Caco-2 (cell line): ENCODE measurements around the gene ATG4D. TPM values are rescaled to one million over a fixed set of nuclear protein-coding genes. Genes with fewer than 3 reads are reported as not detected.

Experiments
- BruUV-seq: library from RNA; stranded (reverse); fragments of 400-500 nt; replicated peaks from 2 replicates; lab custom pipeline; 2021; lab: Mats Ljungman, UMichigan
- CTCF ChIA-PET: fragments of 300-600 bp; sonication (Branson Sonifier 250); formaldehyde crosslinking; loops from one replicate; lab custom pipeline; 2022; ENCODE audit warnings: antibody characterized with exemption; lab: Charles Lee
- POLR2A ChIA-PET: fragments of 300-600 bp; sonication (Branson Sonifier 250); formaldehyde crosslinking; loops from one replicate; lab custom pipeline; 2022; ENCODE audit warnings: antibody characterized with exemption; lab: Charles Lee
- DNase-seq, 2 experiments: peaks; one replicate each; pipeline versions ENCODE4 v3.0.0 to v3.0.0-alpha.2; 2020 to 2022
- H3K27me3 ChIP-seq: replicated peaks from 2 replicates; pipeline ENCODE4 v1.6.0; 2011; ENCODE audit warnings: low read length; ENCODE audit not compliant: control insufficient read depth, insufficient read depth
- H3K36me3 ChIP-seq: 2 replicates; pipeline ENCODE4 v1.5.1; 2011; ENCODE audit warnings: low read length; ENCODE audit not compliant: control insufficient read depth, insufficient read depth
- H3K4me1 ChIP-seq: fragments of 250-450 bp; sonication (Bioruptor Pico); 2 replicates; pipeline ENCODE4 v1.5.1; 2020; ENCODE audit warnings: mild to moderate bottlenecking
- H3K4me3 ChIP-seq: 2 replicates; pipeline ENCODE4 v1.5.1; 2011; ENCODE audit warnings: low read depth, mild to moderate bottlenecking, control low read depth, low read length
- H3K9me3 ChIP-seq: fragments of 250-450 bp; sonication (Bioruptor Pico); 2 replicates; pipeline ENCODE4 v1.5.1; 2020; ENCODE audit warnings: mild to moderate bottlenecking, moderate library complexity
- H3K27ac Mint-ChIP-seq: one replicate; pipeline ENCODE4 v1.8.0; 2022; ENCODE audit warnings: mixed read lengths; ENCODE audit not compliant: unreplicated experiment
- H3K27me3 Mint-ChIP-seq: one replicate; pipeline ENCODE4 v1.8.0; 2022; ENCODE audit warnings: mixed read lengths; ENCODE audit not compliant: insufficient read depth, unreplicated experiment
- H3K36me3 Mint-ChIP-seq: one replicate; pipeline ENCODE4 v1.8.0; 2022; ENCODE audit warnings: mild to moderate bottlenecking, mixed read lengths; ENCODE audit not compliant: insufficient read depth, unreplicated experiment
- H3K4me1 Mint-ChIP-seq: one replicate; pipeline ENCODE4 v1.8.0; 2022; ENCODE audit warnings: low read depth, mixed read lengths; ENCODE audit not compliant: unreplicated experiment
- H3K4me3 Mint-ChIP-seq: one replicate; pipeline ENCODE4 v1.8.0; 2022; ENCODE audit warnings: mild to moderate bottlenecking, moderate library complexity, mixed read lengths; ENCODE audit not compliant: unreplicated experiment
- H3K9me3 Mint-ChIP-seq: one replicate; pipeline ENCODE4 v1.8.0; 2022; ENCODE audit warnings: mixed read lengths; ENCODE audit not compliant: unreplicated experiment
- intact Hi-C: fragments of 100-400 bp; cut with micrococcal nuclease; formaldehyde crosslinking; loops from one replicate; pipeline ENCODE4 v1.10.0; 2022; ENCODE audit not compliant: unreplicated experiment
- total RNA-seq: library from RNA; stranded (reverse); gene quantifications from 2 replicates; pipeline ENCODE4 v1.2.3, GENCODE V29; 2022
- TF ChIP-seq, protein P1 (sequence below), 2 experiments: fragments of 200-600 bp in 1 of 2; IDR thresholded peaks; 1 replicate in 1 of 2; 2 replicates in 1 of 2; pipeline versions ENCODE4 v1.5.1 to v1.8.0; 2011 to 2022; ENCODE audit warnings: antibody characterized with exemption in 1 of 2, control low read depth in 1 of 2, inconsistent platforms in 1 of 2, low read depth in 1 of 2, low read length in 1 of 2, mild to moderate bottlenecking in 1 of 2, moderate library complexity in 1 of 2; ENCODE audit not compliant: insufficient read depth in 1 of 2, severe bottlenecking in 1 of 2, unreplicated experiment in 1 of 2

Gene ATG4D
- total RNA-seq, 1 experiment from 2014 or later, result 34.3 TPM

DNA sequence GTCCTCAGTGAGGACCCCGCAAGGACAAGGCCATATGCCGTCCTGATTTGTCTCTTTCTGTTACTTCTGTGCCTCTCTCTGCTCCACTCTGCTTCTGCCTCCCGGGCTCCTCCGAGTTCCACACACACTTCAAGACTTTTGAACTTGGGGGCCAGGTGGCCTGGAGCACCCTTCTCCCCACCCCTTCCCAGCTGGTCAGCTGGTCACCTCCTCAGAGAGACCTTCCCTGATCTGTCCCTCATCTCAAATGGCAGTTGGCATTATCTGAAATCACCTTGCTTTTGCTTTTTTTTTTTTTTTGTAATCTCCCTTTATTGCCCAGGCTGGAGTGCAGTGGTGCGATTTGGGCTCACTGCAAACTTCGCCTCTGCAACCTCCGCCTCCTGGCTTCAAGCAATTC lies 24.3 kb upstream of the ATG4D start:
- H3K4me3 Mint-ChIP-seq, result peak overlapping the region; percentile 72
- CTCF ChIA-PET, result no interaction called here

DNA sequence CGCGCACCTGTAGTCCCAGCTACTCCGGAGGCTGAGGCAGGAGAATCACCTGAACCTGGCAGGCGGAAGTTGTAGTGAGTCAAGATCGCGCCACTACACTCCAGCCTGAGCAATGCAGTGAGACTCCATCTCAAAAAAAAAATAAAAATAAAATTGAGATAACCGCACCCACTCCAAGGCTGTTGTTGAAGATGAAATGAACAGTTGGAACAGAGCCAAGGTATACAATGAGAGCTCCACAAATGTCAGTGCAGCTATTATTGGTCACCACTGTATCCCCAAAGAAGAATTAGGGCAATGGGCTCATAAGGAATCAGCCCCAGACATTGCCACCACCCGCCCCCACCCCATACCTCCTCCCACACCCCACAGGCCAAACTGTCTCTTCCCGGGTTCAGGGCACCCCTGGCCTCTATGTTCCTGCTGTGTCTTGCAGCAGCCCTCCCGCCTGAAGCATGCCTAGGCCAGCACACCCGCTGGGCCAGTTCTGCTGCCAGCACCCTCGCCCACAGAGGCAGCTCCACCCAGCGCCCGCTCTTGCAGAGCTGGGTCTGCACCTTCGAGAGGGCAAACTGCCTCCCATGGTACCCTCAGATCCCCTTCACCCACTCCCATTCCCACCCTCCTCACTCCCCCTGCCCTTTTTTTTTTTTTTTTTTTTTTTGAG lies 22.9 kb upstream of the ATG4D start:
- Mint-ChIP-seq H3K27ac (no peak overlapping the region), H3K36me3 (peaks cover 4% of the 10 kb centered on the region), H3K27me3 (peaks cover 5% of the 10 kb centered on the region), H3K9me3 (no peaks in the 10 kb centered on the region), H3K4me3 (no peak overlapping the region), H3K4me1 (peaks cover 8% of the 10 kb centered on the region)
- ChIA-PET CTCF (interaction anchor here (0.6 kb wide), 2 partner anchors 14 to 68 kb away, joined by 3 to 4 read pairs; no protein-coding TSS in a partner anchor), POLR2A (no interaction called here)
- H3K9me3 ChIP-seq, result no peaks in the 10 kb centered on the region
- BruUV-seq, result no TSS peak
- DNase-seq, result no peak
- H3K4me3 ChIP-seq, result no peak overlapping the region
- TF ChIP-seq, protein P1, sequence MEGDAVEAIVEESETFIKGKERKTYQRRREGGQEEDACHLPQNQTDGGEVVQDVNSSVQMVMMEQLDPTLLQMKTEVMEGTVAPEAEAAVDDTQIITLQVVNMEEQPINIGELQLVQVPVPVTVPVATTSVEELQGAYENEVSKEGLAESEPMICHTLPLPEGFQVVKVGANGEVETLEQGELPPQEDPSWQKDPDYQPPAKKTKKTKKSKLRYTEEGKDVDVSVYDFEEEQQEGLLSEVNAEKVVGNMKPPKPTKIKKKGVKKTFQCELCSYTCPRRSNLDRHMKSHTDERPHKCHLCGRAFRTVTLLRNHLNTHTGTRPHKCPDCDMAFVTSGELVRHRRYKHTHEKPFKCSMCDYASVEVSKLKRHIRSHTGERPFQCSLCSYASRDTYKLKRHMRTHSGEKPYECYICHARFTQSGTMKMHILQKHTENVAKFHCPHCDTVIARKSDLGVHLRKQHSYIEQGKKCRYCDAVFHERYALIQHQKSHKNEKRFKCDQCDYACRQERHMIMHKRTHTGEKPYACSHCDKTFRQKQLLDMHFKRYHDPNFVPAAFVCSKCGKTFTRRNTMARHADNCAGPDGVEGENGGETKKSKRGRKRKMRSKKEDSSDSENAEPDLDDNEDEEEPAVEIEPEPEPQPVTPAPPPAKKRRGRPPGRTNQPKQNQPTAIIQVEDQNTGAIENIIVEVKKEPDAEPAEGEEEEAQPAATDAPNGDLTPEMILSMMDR (IDR thresholded peaks at IDR 0.05; ENCODE audit: insufficient read depth in 1 of 2, low read depth in 1 of 2, low read length in 1 of 2, severe bottlenecking in 1 of 2, unreplicated experiment in 1 of 2), result no peak
- no peaks in the 10 kb centered on the region for H3K27me3 ChIP-seq
- peaks cover 7% of the 10 kb centered on the region; the same call in 1 of the 2 replicates for H3K4me1 ChIP-seq
- no peaks in the 10 kb centered on the region for H3K36me3 ChIP-seq
- intact Hi-C loops, result no loop called here

More for the DNA sequence above, 24.3 kb upstream of the ATG4D start:
- Histone ChIP-seq H3K4me1 (peaks cover 7% of the 10 kb centered on the region; the same call in 1 of the 2 replicates), H3K9me3 (no peaks in the 10 kb centered on the region), H3K27me3 (no peaks in the 10 kb centered on the region), H3K4me3 (no peak overlapping the region), H3K36me3 (no peaks in the 10 kb centered on the region)
- POLR2A ChIA-PET, result no interaction called here
- peaks cover 5% of the 10 kb centered on the region for H3K27me3 Mint-ChIP-seq
- TF ChIP-seq, protein P1 (IDR thresholded peaks at IDR 0.05; ENCODE audit: insufficient read depth in 1 of 2, low read depth in 1 of 2, low read length in 1 of 2, severe bottlenecking in 1 of 2, unreplicated experiment in 1 of 2), result no peak
- H3K4me1 Mint-ChIP-seq, result peaks cover 8% of the 10 kb centered on the region
- no peaks in the 10 kb centered on the region for H3K9me3 Mint-ChIP-seq
- intact Hi-C loops, result no loop called here
- H3K27ac Mint-ChIP-seq, result no peak overlapping the region
- no peaks in the 10 kb centered on the region for H3K36me3 Mint-ChIP-seq
- BruUV-seq, result no TSS peak
- DNase-seq, result no peak

DNA sequence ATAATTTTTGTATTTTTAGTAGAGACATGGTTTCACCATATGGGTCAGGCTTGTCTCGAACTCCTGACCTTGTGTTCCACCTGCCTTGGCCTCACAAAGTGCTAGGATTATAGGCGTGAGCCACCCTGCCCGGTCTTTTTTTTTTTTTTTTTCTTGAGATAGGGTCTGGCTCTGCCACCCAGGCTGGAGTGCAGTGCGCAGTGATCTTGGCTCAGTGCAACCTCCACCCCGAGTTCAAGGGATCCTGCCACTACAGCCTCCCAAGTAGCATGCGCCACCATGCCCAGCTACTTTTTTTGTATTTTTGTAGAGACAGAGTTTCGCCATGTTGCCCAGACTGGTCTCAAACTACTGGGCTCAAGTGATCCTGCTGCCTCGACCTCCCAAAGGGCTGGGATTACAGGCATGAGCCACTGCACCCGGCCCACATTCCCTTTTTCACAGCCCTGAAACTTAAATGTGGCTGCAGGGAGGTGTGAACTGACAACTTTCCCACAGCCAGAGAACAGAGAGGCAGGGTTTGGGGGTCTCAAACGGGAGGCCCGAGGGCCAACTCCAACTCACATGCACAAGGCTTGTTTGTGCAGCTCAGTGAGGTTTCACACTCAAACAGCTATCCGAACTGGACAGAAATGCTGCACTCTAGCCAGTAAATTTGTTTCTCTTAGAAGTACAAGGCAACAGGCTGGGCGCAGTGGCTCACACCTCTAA lies 22.1 kb upstream of the ATG4D start:
- H3K27me3 Mint-ChIP-seq, result peaks cover 5% of the 10 kb centered on the region
- no peak for DNase-seq
- Histone ChIP-seq H3K27me3 (no peaks in the 10 kb centered on the region), H3K4me3 (no peak overlapping the region), H3K36me3 (no peaks in the 10 kb centered on the region), H3K9me3 (no peaks in the 10 kb centered on the region), H3K4me1 (peaks cover 7% of the 10 kb centered on the region; the same call in 1 of the 2 replicates)
- no peaks in the 10 kb centered on the region for H3K9me3 Mint-ChIP-seq
- no peak overlapping the region for H3K27ac Mint-ChIP-seq
- no TSS peak for BruUV-seq
- CTCF ChIA-PET, result no interaction called here
- H3K4me3 Mint-ChIP-seq, result no peak overlapping the region
- TF ChIP-seq, protein P1 (IDR thresholded peaks at IDR 0.05; ENCODE audit: insufficient read depth in 1 of 2, low read depth in 1 of 2, low read length in 1 of 2, severe bottlenecking in 1 of 2, unreplicated experiment in 1 of 2), result no peak
- H3K36me3 Mint-ChIP-seq, result peaks cover 4% of the 10 kb centered on the region
- POLR2A ChIA-PET, result no interaction called here
- intact Hi-C loops, result no loop called here
- H3K4me1 Mint-ChIP-seq, result peaks cover 8% of the 10 kb centered on the region
